Thoracic aorta (tissue), 2 donors: ENCODE measurements around the gene POU6F2. TPM values are rescaled to one million over a fixed set of nuclear protein-coding genes. Genes with fewer than 3 reads are reported as not detected.

Experiments
- ATAC-seq: fragments of 150-250 bp; one replicate; pipeline ENCODE4 v1.8.0; 2017; ENCODE audit warnings: low read depth; ENCODE audit not compliant: insufficient number of reproducible peaks, low FRiP score
- DNase-seq: peaks from one replicate; pipeline ENCODE4 v3.0.0-alpha.2; 2020; ENCODE audit warnings: low spot score
- H3K27ac ChIP-seq, 2 donors: fragments of 200-600 bp; sonication (generic); 1 replicate in 1 of 2; 2 replicates in 1 of 2; pipeline ENCODE4 v1.5.1; 2016; ENCODE audit warnings: mild to moderate bottlenecking in 2 of 2, moderate library complexity in 2 of 2
- H3K27me3 ChIP-seq: fragments of 200-600 bp; sonication (generic); replicated peaks from 2 replicates; pipeline ENCODE4 v1.6.0; 2016; ENCODE audit warnings: mild to moderate bottlenecking; ENCODE audit not compliant: insufficient read depth
- H3K36me3 ChIP-seq: fragments of 200-600 bp; sonication (generic); one replicate; pipeline ENCODE4 v1.5.1; 2016
- H3K4me1 ChIP-seq, 2 donors: fragments of 200-600 bp; sonication (generic); 1 replicate in 1 of 2; 2 replicates in 1 of 2; pipeline versions ENCODE4 v1.5.1 to v1.6.0; 2016; ENCODE audit warnings: low read depth in 2 of 2, mild to moderate bottlenecking in 1 of 2; ENCODE audit not compliant: control insufficient read depth in 1 of 2
- H3K4me3 ChIP-seq: fragments of 200-600 bp; sonication (generic); 2 replicates; pipeline ENCODE4 v1.5.1; 2016; ENCODE audit warnings: mild to moderate bottlenecking
- H3K9me3 ChIP-seq: fragments of 200-600 bp; sonication (generic); 2 replicates; pipeline ENCODE4 v1.5.1; 2016
- CTCF ChIP-seq: fragments of 200-600 bp; sonication (generic); IDR thresholded peaks from one replicate; pipeline ENCODE4 v1.5.1; 2019; ENCODE audit warnings: antibody characterized with exemption
- total RNA-seq, 2 donors: library from RNA; depleted of rRNA; stranded (reverse); fragments of >200 nt; gene quantifications; one replicate each; pipeline versions ENCODE4 v1.1.0 to v1.2.3, GENCODE V29; 2016

POU6F2 gene
- total RNA-seq, 2 donors from 2014 or later, result not detected

DNA sequence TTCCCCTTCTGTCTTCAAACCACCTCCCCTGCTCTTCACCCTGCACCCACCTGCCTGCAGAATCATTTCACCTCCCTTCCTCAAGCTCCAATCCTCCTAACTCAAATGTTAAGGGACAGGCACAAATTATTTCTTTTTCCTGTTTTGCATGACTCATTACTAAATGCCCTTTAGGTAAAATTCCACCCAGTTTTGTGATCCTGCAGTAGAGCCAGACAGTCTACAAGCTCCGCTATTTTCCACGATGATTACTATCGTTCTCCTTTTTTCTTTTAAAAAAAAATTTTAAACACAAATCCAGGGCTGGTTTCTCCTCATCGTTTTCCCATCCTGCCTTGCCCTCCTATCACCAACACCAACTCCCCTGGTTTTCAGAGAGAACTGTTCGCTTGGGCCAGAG is 401.7 kb downstream of the POU6F2 start:
- Histone ChIP-seq H3K36me3 (no peaks in the 10 kb centered on the region), H3K4me3 (no peak overlapping the region), H3K27ac (no peak overlapping the region), H3K9me3 (no peaks in the 10 kb centered on the region), H3K4me1 (no peaks in the 10 kb centered on the region), H3K27me3 (no peaks in the 10 kb centered on the region)
- ATAC-seq (no peak), DNase-seq (no peak)
- no peak for TF ChIP-seq CTCF

DNA sequence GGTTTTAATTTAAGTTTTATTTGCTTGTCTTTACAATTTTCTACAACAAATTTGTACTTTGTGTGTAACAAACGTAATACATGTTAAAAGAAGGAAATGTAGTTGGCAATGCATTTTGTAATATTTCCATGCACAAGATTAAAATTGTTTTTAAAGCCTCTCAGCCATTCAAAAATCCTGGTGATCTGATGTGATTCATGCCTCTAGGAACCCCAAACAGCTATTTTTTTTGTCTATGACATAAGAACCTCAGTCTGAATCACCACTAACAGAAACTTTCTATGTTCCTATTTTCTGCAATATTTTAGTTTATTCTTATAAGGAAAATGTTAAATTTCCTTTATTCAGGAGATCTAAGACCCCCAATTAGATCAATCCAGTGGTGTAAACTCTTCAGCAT is 405.4 kb downstream of the POU6F2 start:
- Histone ChIP-seq H3K27me3 (no peaks in the 10 kb centered on the region), H3K27ac (no peak overlapping the region), H3K4me1 (no peaks in the 10 kb centered on the region), H3K36me3 (no peaks in the 10 kb centered on the region), H3K4me3 (no peak overlapping the region), H3K9me3 (no peaks in the 10 kb centered on the region)
- no peak for DNase-seq
- ATAC-seq, result no peak
- no peak for TF ChIP-seq CTCF

- H3K4me3 ChIP-seq, result no peak overlapping the region
- TF ChIP-seq CTCF, result no peak
- ATAC-seq, result no peak
- DNase-seq, result no peak
- no peaks in the 10 kb centered on the region for H3K4me1 ChIP-seq
- no peaks in the 10 kb centered on the region for H3K27me3 ChIP-seq
- no peaks in the 10 kb centered on the region for H3K36me3 ChIP-seq
- no peak overlapping the region for H3K27ac ChIP-seq
- H3K9me3 ChIP-seq, result no peaks in the 10 kb centered on the region
These were observed 406.7 kb downstream of the POU6F2 start for GRCh38 chr7:39384386-39384785.

DNA sequence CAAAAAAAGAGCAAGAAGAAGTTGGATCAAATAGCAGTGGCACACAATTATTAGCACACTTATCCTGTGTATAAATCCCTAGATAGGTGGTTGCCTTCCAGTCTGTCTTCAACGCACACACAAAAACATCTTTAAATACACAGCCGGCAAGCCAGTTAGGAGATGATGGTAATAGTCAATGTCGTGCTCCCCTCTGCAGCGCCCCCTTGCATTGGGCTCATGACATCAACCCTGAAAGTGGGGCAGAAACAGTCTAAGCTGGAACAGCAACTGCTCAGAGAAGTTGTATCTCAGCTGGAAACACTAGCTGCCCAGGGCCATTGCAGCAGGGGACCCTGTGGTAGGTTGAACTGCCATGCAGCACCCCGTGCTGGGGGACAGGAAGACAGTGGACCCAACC is 409.0 kb downstream of the POU6F2 start:
- H3K4me1 ChIP-seq, result no peaks in the 10 kb centered on the region
- ATAC-seq (no peak), DNase-seq (no peak)
- no peak for TF ChIP-seq CTCF
- H3K27me3 ChIP-seq, result no peaks in the 10 kb centered on the region
- H3K36me3 ChIP-seq, result no peaks in the 10 kb centered on the region
- no peak overlapping the region for H3K4me3 ChIP-seq
- no peaks in the 10 kb centered on the region for H3K9me3 ChIP-seq
- no peak overlapping the region for H3K27ac ChIP-seq

DNA sequence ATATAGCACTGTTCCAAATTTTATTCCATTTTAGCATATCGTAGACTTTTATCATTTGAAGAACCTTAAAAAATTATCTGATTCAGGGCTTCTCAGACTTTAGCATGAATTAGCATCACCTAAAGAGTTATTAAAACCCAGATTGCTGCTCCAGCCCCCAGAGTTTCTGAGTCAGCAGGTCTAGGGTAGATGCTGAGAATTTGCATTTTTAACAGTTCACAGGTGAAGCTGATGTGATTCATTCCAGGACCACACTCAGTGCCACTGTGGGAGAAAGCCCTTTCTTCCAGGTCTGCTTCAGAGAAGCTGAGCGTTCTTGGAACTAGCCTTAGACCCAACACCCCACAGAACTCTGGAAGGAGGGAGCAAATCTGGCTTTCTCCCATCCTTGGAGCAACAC is 414.4 kb downstream of the POU6F2 start:
- H3K27ac ChIP-seq, result no peak overlapping the region
- no peak for ATAC-seq
- H3K4me1 ChIP-seq, result no peaks in the 10 kb centered on the region
- TF ChIP-seq CTCF, result no peak
- H3K4me3 ChIP-seq, result no peak overlapping the region
- no peaks in the 10 kb centered on the region for H3K36me3 ChIP-seq
- DNase-seq, result no peak
- no peaks in the 10 kb centered on the region for H3K27me3 ChIP-seq
- H3K9me3 ChIP-seq, result no peaks in the 10 kb centered on the region
